Trophoblast cell (in vitro differentiated cells and primary cell): ENCODE results near the gene GRM2.

ENCODE experiments used
- DNase-seq, 2 donors: peaks; one replicate each; pipeline ENCODE4 v3.0.0-alpha.2; 2016
- H2AFZ ChIP-seq: 2 replicates; pipeline ENCODE4 v1.6.1; 2013; ENCODE audit warnings: low read length, moderate library complexity, mild to moderate bottlenecking; ENCODE audit not compliant: insufficient read depth, poor library complexity
- H2AK5ac ChIP-seq: 2 replicates; pipeline ENCODE4 v1.6.1; 2013; ENCODE audit warnings: mild to moderate bottlenecking, low read length
- H2BK120ac ChIP-seq: 2 replicates; pipeline ENCODE4 v1.6.1; 2013; ENCODE audit warnings: low read length, mild to moderate bottlenecking, moderate library complexity; ENCODE audit not compliant: insufficient read depth, poor library complexity
- H2BK12ac ChIP-seq: 2 replicates; pipeline ENCODE4 v1.6.1; 2013; ENCODE audit warnings: mild to moderate bottlenecking, low read length, moderate library complexity
- H2BK5ac ChIP-seq: 2 replicates; pipeline ENCODE4 v1.6.1; 2013; ENCODE audit warnings: low read length, low read depth, moderate library complexity, mild to moderate bottlenecking; ENCODE audit not compliant: poor library complexity
- H3K14ac ChIP-seq: 2 replicates; pipeline ENCODE4 v1.6.1; 2013; ENCODE audit warnings: mild to moderate bottlenecking, low read length
- H3K18ac ChIP-seq: 2 replicates; pipeline ENCODE4 v1.6.1; 2013; ENCODE audit warnings: mild to moderate bottlenecking, low read length
- H3K23ac ChIP-seq: 2 replicates; pipeline ENCODE4 v1.6.1; 2013; ENCODE audit warnings: low read length
- H3K27ac ChIP-seq: 2 replicates; pipeline ENCODE4 v1.5.1; 2013; ENCODE audit warnings: low read depth, mild to moderate bottlenecking, inconsistent platforms, low read length, moderate library complexity
- H3K27me3 ChIP-seq: 2 replicates; pipeline ENCODE4 v1.6.1; 2013; ENCODE audit warnings: inconsistent platforms, mild to moderate bottlenecking, low read length, moderate library complexity; ENCODE audit not compliant: insufficient read depth
- H3K36me3 ChIP-seq, 2 experiments: 1 replicate in 1 of 2; 2 replicates in 1 of 2; pipeline ENCODE4 v1.6.1; 2013; ENCODE audit warnings: low read length in 2 of 2, mild to moderate bottlenecking in 2 of 2, moderate library complexity in 1 of 2; ENCODE audit not compliant: insufficient read depth in 2 of 2, control insufficient read depth in 1 of 2
- H3K4ac ChIP-seq: 2 replicates; pipeline ENCODE4 v1.6.1; 2013; ENCODE audit warnings: low read depth, mild to moderate bottlenecking, low read length, moderate library complexity
- H3K4me1 ChIP-seq, 2 experiments: 1 replicate in 1 of 2; 2 replicates in 1 of 2; pipeline ENCODE4 v1.6.1; 2013; ENCODE audit warnings: low read length in 2 of 2, mild to moderate bottlenecking in 2 of 2, moderate library complexity in 1 of 2; ENCODE audit not compliant: insufficient read depth in 2 of 2, control insufficient read depth in 1 of 2
- H3K4me2 ChIP-seq: 2 replicates; pipeline ENCODE4 v1.6.1; 2013; ENCODE audit warnings: inconsistent platforms, mild to moderate bottlenecking, low read length, moderate library complexity
- H3K4me3 ChIP-seq: 2 replicates; pipeline ENCODE4 v1.5.1; 2013; ENCODE audit warnings: mild to moderate bottlenecking, low read depth, low read length, inconsistent platforms
- H3K79me1 ChIP-seq: one replicate; pipeline ENCODE4 v1.6.1; 2013; ENCODE audit warnings: low read length
- H3K79me2 ChIP-seq: 2 replicates; pipeline ENCODE4 v1.6.1; 2013; ENCODE audit warnings: low read length, mild to moderate bottlenecking; ENCODE audit not compliant: control insufficient read depth, insufficient read depth, poor library complexity
- H3K9ac ChIP-seq: 2 replicates; pipeline ENCODE4 v1.6.1; 2013; ENCODE audit warnings: mild to moderate bottlenecking, low read length
- H3K9me3 ChIP-seq: 2 replicates; pipeline ENCODE4 v1.6.1; 2013; ENCODE audit warnings: low read depth, mild to moderate bottlenecking, control low read depth, inconsistent platforms, low read length; ENCODE audit not compliant: insufficient read depth
- H4K12ac ChIP-seq: 2 replicates; pipeline ENCODE4 v1.6.1; 2013; ENCODE audit warnings: low read depth, mild to moderate bottlenecking, low read length, moderate library complexity
- H4K8ac ChIP-seq: 2 replicates; pipeline ENCODE4 v1.6.1; 2013; ENCODE audit warnings: low read depth, mild to moderate bottlenecking, low read length, moderate library complexity
- H4K91ac ChIP-seq: one replicate; pipeline ENCODE4 v1.6.1; 2013; ENCODE audit warnings: low read depth, mild to moderate bottlenecking, low read length, moderate library complexity
- WGBS: extraction: QIAGEN DNeasy Blood & Tissue Kit; methylation state at CpG from one replicate; pipeline ENCODE4 v1.1.7; 2013; ENCODE audit warnings: missing lambda C conversion rate; ENCODE audit not compliant: insufficient read length, insufficient coverage; ENCODE audit errors: extremely low coverage; 5-methylcytosine and 5-hydroxymethylcytosine counted together

GRM2 gene

DNA sequence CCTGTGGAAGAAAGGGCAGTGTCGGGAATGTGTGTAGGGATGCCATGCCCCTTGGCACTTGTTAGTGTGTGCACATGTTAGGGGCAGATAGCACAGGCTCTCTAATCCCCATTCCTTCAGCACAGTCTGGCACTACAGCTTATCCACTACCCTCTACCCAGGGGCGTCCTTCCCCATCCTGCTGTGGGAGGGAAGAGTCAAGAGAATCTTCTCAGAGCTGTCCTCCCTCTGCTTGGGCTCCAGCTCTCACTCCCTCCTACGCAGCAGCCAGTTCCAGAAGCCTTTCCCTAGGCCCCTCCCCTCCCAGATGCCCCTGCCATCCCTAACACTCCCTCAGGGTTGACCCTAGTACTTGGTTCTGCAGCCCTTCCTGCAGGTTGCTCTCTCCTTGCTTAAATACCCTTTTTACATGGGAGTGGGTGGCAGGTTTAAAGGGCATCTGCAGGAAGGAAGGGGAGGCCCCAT lies 815 bp upstream of the GRM2 start:
- Histone ChIP-seq H3K36me3 (peaks cover 2 to 9% of the 10 kb centered on the region in 2 experiments), H2AFZ (no peak overlapping the region), H3K4me2 (no peak overlapping the region), H2BK120ac (no peak overlapping the region), H2BK12ac (no peak overlapping the region), H3K79me1 (no peaks in the 10 kb centered on the region), H4K12ac (no peak overlapping the region), H2AK5ac (no peak overlapping the region), H3K4ac (no peak overlapping the region), H3K27ac (no peak overlapping the region), H3K4me1 (no peaks in the 10 kb centered on the region), H3K18ac (no peak overlapping the region), H3K23ac (no peak overlapping the region), H3K79me2 (no peaks in the 10 kb centered on the region), H3K9me3 (peaks cover 6% of the 10 kb centered on the region), H4K91ac (no peak overlapping the region), H2BK5ac (no peak overlapping the region), H3K27me3 (peaks cover 13% of the 10 kb centered on the region), H3K4me3 (no peak overlapping the region), H3K14ac (no peak overlapping the region), H4K8ac (no peak overlapping the region), H3K9ac (no peak overlapping the region)
- DNase-seq, result no peak
- no CpG with 5 or more reads among the region's 3 CpGs for WGBS

DNA sequence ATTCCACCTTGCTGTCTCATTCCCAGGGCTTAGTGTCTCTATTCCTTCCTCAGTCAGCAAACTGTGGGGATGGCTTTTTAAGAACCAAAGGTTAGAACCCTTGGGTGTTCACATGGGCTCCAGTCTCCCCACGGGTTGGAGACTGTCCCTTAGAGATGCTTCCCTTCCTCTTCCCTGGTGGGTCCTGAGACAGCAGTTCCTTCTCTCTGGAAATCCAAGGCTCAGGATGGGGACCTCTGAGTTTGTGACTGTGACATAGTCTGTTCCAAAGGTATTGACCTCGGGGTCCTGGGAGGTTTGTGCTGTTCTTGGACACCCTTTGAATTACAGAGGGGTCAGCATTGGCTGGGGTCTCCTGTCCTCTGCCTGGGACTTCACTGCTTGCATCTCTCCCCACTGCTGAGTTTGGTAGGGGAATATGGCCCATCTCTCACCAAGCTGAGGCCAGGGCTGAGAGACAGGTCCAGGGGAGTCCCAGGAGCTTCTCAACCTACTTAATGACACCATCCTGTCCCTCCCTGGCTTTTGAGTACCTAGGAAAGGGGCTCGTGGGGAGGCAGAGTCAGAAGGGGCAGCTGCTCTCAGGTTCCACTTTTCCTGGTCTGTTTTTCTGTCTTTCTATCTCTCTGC lies 1.5 kb downstream of the GRM2 start:
- DNase-seq, result no peak
- Histone ChIP-seq H3K18ac (no peak overlapping the region), H3K9me3 (peaks cover 6% of the 10 kb centered on the region)

DNA sequence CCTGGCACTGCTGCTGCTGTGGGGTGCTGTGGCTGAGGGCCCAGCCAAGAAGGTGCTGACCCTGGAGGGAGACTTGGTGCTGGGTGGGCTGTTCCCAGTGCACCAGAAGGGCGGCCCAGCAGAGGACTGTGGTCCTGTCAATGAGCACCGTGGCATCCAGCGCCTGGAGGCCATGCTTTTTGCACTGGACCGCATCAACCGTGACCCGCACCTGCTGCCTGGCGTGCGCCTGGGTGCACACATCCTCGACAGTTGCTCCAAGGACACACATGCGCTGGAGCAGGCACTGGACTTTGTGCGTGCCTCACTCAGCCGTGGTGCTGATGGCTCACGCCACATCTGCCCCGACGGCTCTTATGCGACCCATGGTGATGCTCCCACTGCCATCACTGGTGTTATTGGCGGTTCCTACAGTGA lies 2.1 kb downstream of the GRM2 start:
- Histone ChIP-seq H2BK5ac (no peak overlapping the region), H3K4ac (no peak overlapping the region), H2BK12ac (no peak overlapping the region), H3K79me1 (no peaks in the 10 kb centered on the region), H3K14ac (no peak overlapping the region), H3K4me2 (no peak overlapping the region), H3K27ac (no peak overlapping the region), H4K12ac (no peak overlapping the region), H2AFZ (no peak overlapping the region), H3K23ac (no peak overlapping the region), H3K79me2 (no peaks in the 10 kb centered on the region), H3K9ac (no peak overlapping the region), H3K18ac (no peak overlapping the region), H3K4me1 (no peaks in the 10 kb centered on the region), H4K91ac (no peak overlapping the region), H2AK5ac (no peak overlapping the region), H3K9me3 (peaks cover 6% of the 10 kb centered on the region), H3K36me3 (peaks cover 0 to 5% of the 10 kb centered on the region in 2 experiments), H4K8ac (no peak overlapping the region), H3K27me3 (peaks cover 13% of the 10 kb centered on the region), H2BK120ac (no peak overlapping the region), H3K4me3 (no peak overlapping the region)
- WGBS, result no CpG with 5 or more reads among the region's 17 CpGs
- DNase-seq, result no peak

More for the DNA sequence above, 1.5 kb downstream of the GRM2 start:
- Histone ChIP-seq H3K36me3 (peaks cover 2 to 7% of the 10 kb centered on the region in 2 experiments), H3K79me1 (no peaks in the 10 kb centered on the region), H3K27ac (no peak overlapping the region), H2AFZ (no peak overlapping the region), H4K8ac (no peak overlapping the region), H2BK5ac (no peak overlapping the region), H3K79me2 (no peaks in the 10 kb centered on the region), H2BK12ac (no peak overlapping the region), H2AK5ac (no peak overlapping the region), H3K4me3 (no peak overlapping the region), H4K12ac (no peak overlapping the region), H3K4ac (no peak overlapping the region), H2BK120ac (no peak overlapping the region), H3K14ac (no peak overlapping the region), H3K27me3 (peaks cover 13% of the 10 kb centered on the region), H3K9ac (no peak overlapping the region), H3K4me2 (no peak overlapping the region), H3K4me1 (no peaks in the 10 kb centered on the region), H4K91ac (no peak overlapping the region), H3K23ac (no peak overlapping the region)
- no CpG with 5 or more reads among the region's 3 CpGs for WGBS

GRCh38 chr3:51709675-51710074 lies 2.8 kb downstream of the GRM2 start:
- no peak overlapping the region for H3K18ac ChIP-seq
- H4K91ac ChIP-seq, result no peak overlapping the region
- no peak for DNase-seq
- H3K79me1 ChIP-seq, result no peaks in the 10 kb centered on the region
- no peak overlapping the region for H2BK12ac ChIP-seq
- no peak overlapping the region for H3K4me3 ChIP-seq
- no peak overlapping the region for H3K23ac ChIP-seq
- no peak overlapping the region for H2BK5ac ChIP-seq
- no peak overlapping the region for H3K9ac ChIP-seq
- H2AK5ac ChIP-seq, result no peak overlapping the region
- no peak overlapping the region for H2BK120ac ChIP-seq
- H4K12ac ChIP-seq, result no peak overlapping the region
- peaks cover 0 to under 1% of the 10 kb centered on the region in 2 experiments for H3K36me3 ChIP-seq
- H3K9me3 ChIP-seq, result peaks cover 5% of the 10 kb centered on the region
- H2AFZ ChIP-seq, result no peak overlapping the region
- no peak overlapping the region for H4K8ac ChIP-seq
- H3K14ac ChIP-seq, result no peak overlapping the region
- peaks cover 13% of the 10 kb centered on the region for H3K27me3 ChIP-seq
- H3K4me1 ChIP-seq, result no peaks in the 10 kb centered on the region
- no peak overlapping the region for H3K4me2 ChIP-seq
- no peak overlapping the region for H3K4ac ChIP-seq
- no peaks in the 10 kb centered on the region for H3K79me2 ChIP-seq
- H3K27ac ChIP-seq, result no peak overlapping the region
- no CpG with 5 or more reads among the region's 4 CpGs for WGBS
